Loucy (cell line): Measurements from ENCODE around the gene PHLDA1.

ENCODE experiments used
- CTCF ChIP-seq: fragments of 200-600 bp; sonication (generic); conservative IDR thresholded peaks from 2 replicates; pipeline ENCODE4 v1.5.1; 2014; ENCODE audit warnings: mild to moderate bottlenecking, antibody characterized with exemption, low read length
- EZH2phosphoT487 ChIP-seq: fragments of 200-600 bp; IDR thresholded peaks from 2 replicates; pipeline ENCODE4 v1.6.1; 2018; ENCODE audit warnings: antibody characterized with exemption, mild to moderate bottlenecking, moderate library complexity, borderline replicate concordance

- TF ChIP-seq CTCF (no peak), EZH2phosphoT487 (no peak)
Observed at GRCh38 chr12:75995691-75996090, 35.9 kb downstream of the PHLDA1 start.
